Stimulated activated CD4-positive, alpha-beta T cell treated with anti-CD3 and anti-CD28 coated beads, Interleukin-4, amount 100 ng/mL, for 1 hour (primary cell): ENCODE data around the gene OLA1.

Experiments used
- DNase-seq: peaks from one replicate; pipeline ENCODE4 v3.0.0-alpha.2; 2020

Gene OLA1

DNA sequence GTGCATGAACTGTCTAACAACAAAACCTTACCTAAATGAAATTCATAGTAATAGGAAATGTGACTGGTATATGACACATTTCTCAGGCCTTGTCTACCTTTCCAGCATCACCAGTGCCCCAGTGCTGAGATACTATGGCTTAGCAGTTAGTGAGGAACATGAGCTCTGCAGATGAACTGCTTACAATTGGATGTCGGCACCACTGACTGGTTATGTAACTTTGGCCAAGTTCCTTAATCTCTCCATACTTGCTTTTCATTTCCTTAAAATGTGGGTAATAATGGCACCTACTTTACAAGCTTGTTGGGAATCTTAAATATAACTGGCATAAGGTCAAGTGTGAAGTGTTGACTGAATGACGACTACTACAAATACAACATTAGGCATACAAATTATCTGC lies 136.3 kb downstream of the OLA1 start:
- no peak for DNase-seq

DNA sequence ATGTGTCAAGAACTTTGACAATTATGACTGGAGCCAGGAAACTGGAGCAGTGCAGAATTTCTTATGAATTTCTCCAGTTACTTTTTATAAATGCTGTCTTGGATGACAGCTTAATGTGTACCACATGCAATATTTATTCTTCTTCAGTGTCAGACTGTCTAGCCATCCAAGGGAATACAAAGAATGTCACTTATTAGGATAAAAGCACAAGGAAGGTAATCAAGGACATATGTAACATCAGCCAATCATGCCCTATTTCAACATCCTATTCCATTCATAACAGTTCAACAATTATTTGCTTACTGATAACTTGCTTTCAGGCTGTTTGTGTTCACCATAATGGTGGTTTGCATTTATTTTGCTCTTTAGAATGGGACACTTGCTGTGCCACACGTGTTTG lies 139.8 kb downstream of the OLA1 start:
- no peak for DNase-seq

DNA sequence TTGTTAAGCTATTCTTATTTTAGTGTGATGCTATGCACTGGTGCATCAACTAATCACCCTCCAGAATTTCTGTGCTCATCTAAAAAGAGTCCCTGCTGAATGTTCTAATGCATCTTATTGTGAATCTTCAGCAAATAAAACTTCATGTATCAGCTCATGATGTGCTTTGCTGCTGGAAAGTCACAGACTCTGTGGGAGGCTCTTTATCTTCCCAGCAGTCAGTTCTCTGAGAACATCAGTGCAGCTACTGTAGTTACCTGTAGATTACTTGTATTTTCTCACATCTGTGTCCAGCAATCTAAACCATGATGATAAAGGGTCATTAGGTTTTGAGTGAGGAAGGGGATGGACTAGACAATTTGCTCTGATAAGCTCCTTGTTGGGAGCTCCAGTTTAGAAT lies 141.6 kb downstream of the OLA1 start:
- DNase-seq: no peak

DNA sequence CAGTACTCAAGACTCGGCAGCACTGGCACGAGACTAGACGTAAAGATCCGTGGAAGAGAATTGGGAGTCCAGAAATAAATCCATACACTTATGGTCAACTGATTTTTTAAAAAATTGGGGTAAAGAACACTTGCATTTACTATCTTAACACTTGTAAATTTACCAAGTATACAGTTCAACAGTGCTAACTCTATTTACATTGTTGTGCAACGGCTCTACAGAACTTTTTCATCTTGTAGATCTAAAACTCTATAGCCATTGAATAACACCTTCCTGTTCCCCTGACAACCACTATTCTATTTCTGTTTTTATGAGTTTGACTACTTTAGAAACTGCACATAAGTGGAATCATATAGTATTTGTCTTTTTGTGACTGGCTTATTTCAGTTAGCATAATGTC lies 153.8 kb downstream of the OLA1 start:
- DNase-seq: no peak

DNA sequence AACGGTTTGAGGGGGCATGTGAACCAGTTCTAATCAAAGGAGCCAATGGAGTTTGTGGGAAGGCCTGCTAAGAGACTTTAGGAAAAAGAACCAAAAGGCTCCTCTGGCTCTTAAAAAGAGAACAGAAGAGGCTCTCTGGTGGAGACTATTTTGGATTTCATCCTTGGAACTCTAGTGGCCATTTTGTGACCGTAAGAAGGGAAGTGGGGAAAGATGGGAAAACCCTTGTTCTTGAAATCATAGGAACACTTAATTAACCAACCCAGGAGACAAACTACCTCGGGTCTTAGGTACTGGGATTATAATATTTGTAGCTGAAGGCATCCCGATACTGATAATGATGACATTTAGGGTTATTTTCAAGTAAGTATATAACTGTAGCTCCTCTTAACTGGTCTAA lies 157.9 kb downstream of the OLA1 start:
- DNase-seq: no peak

DNA sequence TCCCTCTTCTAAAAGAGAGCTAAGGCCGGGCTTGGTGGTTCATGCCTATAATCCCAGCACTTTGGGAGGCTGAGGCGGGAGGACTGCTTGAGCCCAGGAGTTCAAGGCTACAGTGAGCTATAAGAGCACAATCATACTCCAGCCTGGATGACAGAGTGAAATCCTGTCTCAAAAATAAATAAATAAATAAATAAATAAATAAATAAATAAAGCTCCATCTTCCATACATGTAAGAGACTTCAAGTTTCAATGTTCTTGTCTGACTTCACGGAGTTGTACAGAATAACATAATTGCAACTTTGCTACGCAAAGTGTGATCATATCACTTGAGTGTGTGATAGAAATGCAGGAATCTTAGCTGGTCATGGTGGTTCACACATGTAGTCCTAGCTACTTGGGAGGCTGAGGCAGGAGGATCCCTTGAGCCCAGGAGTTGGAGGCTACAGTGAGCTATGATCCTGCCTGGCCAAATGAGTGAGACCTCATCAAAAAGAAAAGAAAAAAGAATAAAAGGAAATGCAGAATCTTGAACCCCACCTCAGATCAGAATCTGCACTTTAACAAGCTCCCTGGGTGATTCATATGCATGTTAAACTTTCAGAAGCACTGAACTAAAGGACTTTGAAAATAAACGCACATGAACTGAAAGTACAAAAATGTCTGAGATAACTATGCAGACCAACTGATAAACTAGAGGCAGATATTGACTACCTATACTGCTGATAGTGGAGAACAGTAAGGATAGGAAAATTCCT lies 159.4 kb downstream of the OLA1 start:
- DNase-seq: no peak

DNA sequence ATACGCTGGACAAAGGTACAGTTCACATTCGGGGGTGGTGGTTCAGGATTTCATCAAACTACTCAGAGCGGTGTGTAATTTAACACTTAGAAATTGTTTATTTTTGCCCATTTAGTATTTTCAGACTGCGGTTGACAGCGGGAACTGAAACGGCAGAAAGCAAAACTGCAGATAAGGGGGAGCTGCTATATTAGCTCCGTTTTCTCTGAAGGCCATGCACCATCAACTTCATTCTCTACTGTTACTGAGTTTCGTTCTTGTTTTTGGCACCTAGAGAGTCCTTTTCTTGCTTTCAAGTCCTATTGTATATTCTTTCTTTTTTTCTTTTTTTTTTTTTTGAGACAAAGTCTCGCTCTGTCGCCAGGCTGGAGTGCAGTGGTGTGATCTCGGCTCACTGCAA lies 161.6 kb downstream of the OLA1 start:
- DNase-seq: no peak

DNA sequence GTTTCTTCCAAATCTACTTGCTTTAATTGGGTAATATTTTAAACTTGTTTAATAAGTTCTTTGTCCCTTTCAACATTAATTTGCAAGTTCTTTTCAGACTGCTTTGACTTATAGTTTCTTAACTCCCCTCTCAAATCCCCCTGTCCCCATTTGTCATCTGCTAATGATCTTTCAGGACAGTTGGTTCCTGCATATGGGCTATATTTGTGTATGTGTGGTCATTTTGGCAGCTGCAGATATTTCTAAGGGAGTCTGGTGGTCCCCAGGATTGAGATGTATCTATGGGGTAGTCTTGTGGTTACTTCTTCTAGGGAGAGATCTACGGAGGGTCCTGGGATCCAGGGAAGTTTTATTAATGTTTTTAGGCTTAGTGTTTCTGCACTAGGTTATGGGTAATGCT lies 162.6 kb downstream of the OLA1 start:
- no peak for DNase-seq

DNA sequence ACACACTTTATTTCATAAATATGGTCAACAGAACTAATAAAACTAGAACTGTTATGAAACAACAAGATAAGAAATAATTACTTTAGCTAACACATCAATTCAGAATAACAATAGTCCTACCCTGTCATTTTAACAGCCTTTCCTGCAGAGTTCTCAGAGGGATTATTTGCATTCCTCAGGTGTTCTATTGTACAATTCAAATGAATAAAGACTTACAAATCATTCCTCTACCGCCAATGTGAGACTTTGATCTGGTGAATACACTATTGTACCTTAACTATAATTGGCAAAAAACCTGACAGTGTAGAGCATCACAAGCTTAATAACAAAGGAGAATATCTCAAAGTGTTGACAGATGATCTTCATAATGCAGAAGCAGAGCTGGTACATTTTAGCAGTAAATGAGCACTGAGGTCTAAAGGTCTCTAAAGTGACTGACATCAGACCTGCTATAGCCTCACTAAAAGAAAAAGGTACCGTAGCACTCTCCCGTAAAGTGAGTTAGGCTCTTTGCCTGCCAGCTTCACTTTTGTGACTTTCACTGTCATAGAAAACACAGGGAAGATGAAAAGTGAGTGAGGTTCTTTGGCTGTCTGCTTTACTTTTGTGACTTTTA lies 164.4 kb downstream of the OLA1 start:
- DNase-seq: no peak

DNA sequence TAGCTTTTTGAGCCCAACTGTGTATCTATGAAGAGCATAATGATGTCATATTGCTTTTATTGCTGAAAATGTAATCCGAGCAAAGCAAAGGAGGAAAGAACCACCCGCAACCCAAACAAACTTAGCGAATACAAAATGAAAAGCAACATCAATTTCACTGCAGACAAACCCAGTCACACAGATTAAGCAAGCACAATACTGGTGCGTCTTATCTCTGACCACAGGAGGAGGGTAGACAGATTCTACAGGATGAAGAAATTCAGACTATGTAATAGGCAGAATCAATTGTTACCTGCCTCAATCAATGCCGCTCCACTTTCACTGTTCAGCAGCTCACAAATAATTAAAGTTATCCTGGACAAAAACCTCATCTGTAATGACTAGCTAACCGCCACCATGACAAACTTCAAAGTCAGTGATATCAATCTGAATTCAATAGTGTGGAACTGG lies 167.6 kb downstream of the OLA1 start:
- DNase-seq: no peak

DNA sequence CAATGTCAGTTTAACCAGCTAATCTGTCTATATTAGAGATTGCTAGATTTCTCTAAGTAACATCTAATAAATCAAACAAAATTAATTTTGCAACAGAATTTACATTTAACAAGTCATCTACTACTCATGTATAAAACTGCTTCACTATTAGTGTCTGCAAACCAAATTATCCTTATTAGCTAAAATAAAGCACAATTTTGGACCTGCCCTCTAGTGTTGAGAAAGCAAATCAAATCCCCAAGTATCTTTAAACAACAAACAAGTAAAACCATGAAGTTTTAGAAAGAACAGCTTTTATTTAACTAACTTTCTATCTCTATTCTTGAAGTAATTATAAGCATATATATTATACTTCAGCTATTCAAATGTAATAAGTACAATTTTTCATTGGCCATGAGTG lies 170.1 kb downstream of the OLA1 start:
- no peak for DNase-seq

DNA sequence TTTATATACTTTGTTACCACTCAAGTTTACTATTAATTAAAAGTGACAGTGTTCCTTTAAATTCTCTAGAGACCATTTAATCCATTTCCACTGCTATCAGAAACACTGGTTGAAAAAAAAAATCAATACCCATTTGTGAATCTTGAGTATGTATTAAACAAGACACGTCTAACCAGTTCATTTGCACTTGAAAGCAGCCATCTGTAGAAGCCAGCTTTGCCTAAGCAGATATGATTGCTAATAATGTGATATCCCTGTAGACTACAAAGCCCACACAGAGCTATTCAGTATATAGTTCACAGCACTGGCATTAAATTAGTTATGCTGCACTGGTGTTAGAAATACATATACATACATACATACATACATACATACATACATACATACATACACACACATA lies 171.4 kb downstream of the OLA1 start:
- DNase-seq: no peak

DNA sequence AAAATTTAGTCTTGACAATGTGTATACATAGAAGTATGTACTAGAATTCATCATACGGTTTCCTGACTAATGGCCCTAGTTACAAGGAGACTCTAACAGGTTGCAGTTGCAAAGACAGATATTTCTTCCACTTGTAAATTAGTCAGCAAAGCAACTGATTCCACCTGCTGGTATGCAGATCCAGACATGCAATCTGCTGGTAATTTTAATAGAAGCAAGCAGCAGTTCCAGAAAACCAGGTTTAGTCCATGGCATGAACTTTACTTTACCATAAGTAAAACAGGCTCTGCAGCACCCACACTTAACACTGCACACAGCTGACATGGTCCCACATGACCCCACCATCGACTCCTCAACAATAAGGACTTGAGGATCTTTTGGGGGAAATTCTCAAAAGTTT lies 172.3 kb downstream of the OLA1 start:
- DNase-seq: no peak

DNA sequence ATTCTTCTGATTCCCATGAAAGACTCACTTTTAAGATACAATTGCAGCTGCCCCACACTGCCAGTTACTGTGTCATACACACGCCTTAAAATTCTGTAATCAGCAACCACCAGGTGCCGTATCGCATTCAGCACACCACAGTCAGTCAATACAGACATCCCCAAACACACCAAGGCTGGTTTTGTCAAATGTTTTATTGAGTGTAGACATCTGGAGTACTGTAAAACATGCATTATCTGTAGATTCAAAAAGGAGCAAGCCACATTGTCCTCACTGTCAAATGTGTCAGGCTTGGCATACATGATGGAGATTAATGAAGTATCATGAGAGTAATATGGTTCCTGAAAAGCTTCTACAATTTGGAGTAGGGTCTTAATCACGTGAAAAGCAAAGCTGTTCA lies 173.5 kb downstream of the OLA1 start:
- no peak for DNase-seq

DNA sequence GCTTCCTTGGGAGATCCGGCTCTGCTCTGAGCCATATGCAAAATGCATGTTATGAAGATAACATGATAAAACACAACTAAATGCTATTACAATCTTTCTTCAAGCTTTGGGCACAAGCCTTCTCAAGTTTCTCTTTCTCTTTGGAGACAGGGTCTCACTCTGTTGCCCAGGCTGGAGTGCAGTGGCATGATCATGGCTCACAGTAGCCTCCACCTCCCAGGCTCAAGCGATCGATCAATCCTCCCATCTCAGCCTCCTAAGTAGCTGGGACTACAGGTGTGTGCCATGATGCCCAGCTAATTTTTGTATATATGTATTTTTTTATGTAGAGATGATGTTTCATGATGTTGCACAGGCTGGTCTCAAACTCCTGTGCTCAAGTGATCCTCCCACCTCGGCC lies 175.5 kb downstream of the OLA1 start:
- no peak for DNase-seq

DNA sequence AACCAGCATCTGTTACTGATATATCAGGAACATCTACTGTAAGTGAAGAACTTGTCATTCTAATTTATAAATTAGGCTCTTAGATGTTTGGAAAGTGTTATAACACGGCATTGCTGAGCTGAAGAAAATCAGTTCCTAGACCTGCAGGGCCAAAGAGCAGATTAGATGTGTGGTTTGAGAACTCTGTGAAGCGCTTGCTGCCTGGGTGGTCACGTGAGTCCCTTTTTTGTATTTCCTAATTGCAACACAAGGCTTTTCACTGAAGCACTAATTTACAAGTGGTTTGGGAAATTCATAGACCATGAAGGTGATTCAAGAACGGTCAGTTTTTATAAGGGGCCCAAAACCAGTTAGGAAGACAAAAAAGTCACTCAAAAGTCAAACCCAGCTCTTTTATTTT lies 176.3 kb downstream of the OLA1 start:
- DNase-seq: no peak

DNA sequence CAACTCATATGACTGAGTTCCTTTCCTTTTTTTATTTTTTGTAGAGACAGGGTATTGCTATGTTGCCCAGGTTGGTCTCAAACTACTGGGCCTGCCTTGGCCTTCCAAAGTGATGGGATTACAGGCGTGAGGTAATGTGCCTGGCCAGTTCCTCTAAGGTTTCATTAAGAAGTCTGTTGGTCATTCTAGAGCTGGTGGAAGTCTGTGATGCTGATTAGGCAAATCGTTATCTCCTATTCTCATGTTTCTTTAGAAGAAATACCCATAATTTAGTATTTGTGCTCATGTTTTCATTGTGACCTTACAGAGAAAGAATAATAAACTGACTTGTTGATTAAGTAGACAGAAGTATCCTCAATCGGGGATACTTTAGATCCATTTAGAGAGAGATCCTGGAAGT lies 177.0 kb downstream of the OLA1 start:
- DNase-seq: no peak

DNA sequence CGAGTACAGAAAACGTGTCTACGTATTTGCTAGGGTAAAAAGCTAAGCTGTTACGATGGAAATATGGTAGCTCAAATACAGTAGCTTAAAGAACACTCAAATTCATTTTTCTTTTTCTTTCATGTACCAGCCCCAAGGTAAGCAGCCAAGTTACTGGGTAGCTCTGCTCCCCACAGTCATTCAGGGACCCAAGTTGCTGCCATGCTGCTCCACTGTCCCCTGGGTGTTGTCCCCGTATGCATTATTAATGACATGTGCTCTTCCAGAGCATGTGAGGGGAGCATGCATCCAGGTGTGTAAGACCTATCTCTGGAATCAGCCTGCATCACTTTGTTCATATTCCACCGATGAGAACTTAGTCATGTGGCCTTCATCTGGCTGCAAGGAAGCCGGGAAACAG lies 178.1 kb downstream of the OLA1 start:
- DNase-seq: no peak

DNA sequence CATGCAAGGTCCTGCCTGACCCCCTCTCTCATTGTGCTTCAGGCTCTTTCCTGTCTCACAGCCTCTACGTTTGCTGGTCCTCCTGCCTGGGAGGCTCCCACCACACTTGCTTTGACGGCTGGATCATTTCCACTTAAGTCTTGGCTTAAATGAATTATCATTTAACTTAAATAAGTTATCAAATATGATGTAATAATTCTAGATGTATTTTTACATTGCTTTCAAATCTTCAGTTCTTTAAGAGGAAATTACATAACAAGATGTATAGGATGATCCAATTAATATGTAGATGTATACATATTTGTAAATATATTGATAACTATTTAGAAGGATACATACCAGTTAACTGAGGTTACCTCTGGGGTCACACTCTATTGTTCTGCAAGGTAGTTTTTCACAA lies 180.5 kb downstream of the OLA1 start:
- no peak for DNase-seq

DNA sequence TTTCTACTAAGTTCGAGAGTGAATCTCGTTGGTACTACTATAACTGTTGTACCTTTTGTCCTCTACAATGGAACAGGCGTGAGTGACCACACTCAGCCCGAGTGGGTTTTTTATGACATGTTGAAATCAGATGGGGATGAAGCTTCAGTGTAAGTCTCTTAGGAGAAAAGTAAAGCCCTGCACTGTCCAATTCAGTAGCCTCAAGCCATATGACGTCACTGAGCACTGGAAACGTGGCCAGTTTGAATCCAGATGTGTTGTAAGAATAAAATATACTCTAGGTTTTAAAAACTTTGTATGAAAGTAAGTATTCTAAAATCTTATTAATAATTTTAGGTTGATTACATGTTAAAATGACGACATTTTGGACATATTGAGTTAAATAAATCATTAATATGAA lies 181.5 kb downstream of the OLA1 start:
- no peak for DNase-seq

DNA sequence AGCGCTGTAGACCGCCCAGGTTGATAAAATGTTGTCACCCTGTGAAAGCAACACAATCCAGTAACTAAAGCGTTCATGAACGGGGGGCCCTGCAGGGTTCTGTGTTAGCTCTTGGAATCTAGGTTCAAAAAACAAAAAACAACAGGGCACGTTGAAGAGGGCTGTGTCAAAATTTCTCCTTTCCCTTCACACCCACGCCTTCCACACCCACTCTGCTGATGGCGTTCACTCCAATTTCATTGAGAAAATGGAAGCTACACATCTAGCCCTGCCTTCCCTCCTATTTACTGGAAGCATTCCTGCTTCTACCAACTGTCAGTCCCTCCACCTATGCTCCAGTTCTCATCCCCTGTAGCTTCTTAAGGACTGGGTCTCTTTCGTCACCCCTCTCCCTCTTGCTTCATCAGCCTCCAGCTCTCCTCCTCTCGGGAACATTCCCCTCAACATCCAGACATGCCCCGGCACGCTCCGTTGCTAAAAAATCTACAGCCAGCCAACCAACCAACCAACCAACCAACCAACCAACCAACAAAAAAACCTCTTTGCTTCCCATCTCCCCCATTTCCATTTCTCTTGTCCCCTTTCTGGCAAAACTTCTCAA lies 184.7 kb downstream of the OLA1 start:
- no peak for DNase-seq

DNA sequence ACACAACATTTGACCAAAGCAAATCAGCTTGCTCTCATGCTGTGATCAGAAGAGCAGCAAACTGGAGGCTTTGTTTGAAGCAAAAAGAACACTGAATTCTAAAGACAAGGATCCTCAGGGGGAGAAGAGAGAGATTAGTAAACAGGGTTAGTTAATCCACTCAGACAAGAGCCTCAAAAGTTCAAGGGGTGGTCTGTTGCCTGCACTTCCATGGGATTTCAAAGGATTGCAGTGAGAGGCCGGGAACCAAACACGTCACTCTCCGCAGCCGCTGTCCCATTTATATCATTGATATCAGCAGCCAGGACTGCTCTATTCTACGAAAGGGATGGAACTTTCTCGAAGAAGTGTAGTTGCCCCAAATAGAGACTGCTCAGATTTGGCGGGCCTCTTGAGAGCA lies 185.4 kb downstream of the OLA1 start:
- DNase-seq: no peak

DNA sequence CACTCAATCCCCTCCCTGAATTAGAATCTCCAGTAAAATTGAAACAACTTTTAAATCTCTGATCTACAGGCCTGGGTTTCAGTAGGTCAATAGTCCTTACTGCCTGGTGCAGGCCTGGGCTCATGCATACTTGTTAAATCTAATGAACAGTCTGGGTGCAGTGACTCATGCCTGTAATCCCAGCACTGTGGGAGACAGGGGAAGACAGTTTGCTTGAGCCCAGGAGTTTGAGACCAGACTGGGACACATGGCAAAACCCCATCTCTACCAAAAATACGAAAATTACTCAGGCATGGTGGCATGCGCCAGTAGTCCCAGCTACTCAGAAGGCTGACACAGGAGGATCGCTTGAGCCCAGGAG lies 188.5 kb downstream of the OLA1 start:
- DNase-seq: no peak

DNA sequence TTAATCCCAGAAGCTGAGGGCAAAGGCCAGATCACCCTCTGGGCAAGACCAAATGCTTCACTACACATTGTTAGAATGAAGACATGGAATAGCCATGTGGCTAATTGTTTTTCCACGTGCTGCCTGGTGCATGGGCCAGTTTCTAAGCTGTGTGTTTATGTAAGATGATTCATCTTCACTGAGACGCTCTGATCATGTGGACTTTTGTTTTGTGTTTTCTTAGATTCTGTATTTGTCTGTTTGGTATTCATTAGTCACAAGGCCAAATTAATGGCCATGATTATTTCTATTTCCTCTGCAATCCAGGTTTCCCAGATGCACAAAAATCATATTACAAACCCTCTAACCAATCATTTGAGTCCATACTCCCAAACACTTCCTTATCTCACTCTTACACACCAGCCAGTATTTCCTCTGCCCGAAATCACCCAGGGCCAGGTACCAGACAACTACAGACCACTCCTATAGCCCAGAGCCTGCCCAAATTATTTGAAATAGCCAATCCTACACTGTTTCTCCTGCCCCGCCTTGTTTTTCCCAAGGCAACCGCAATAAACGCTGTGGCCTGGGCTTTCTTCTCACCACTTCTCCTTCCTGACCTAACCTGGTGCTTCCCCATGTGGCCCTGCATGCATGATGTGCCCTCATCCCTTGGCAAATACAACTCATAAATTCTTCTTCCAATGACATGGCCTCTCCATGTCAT lies 189.0 kb downstream of the OLA1 start:
- DNase-seq: no peak
